Cardiac septum (tissue), 1 donor: Measurements from ENCODE around the gene AGR3. TPM values are rescaled to one million over a fixed set of nuclear protein-coding genes. Genes with fewer than 3 reads are reported as not detected.
"Not testable (repeated sequence)": the region's sequence is repeated elsewhere in the genome, so short reads cannot be mapped to it uniquely, and the experiment has no call there.

Experiments used
- DNase-seq: peaks from one replicate; pipeline ENCODE4 v3.0.0-alpha.2; 2020; ENCODE audit warnings: low spot score
- intact Hi-C: fragments of 100-400 bp; cut with DNase I; formaldehyde crosslinking; loops from one replicate; pipeline ENCODE4 v1.14.0; 2022
- total RNA-seq: library from RNA; stranded (reverse); fragmentation: NEBNext Ultra II Directional; extraction: Animal tissue kit (Norgen Biotek cat#: 25700); gene quantifications from one replicate; pipeline ENCODE4 v1.2.1, GENCODE V29; 2021
- donor health status: DM: no; HTN: no; CAD: no.

The AGR3 gene
- total RNA-seq, 1 donor from 2014 or later = not detected

GRCh38 chr7:16900209-16900768 is 18.5 kb upstream of the AGR3 start:
- intact Hi-C loops = no loop called here
- no peak for DNase-seq

GRCh38 chr7:16891874-16892643 is 10.3 kb upstream of the AGR3 start:
- DNase-seq = no peak
- intact Hi-C loops = no loop called here

GRCh38 chr7:16891338-16891737 is 9.6 kb upstream of the AGR3 start:
- no peak for DNase-seq
- intact Hi-C loops = no loop called here

GRCh38 chr7:16889851-16890415 is 8.2 kb upstream of the AGR3 start:
- DNase-seq = no peak

GRCh38 chr7:16889305-16889704 is 7.5 kb upstream of the AGR3 start:
- DNase-seq = no peak
- intact Hi-C loops = no loop called here

More at GRCh38 chr7:16889851-16890415, 8.2 kb upstream of the AGR3 start:
- intact Hi-C loops = no loop called here

- intact Hi-C loops = no loop called here
- DNase-seq = no peak
Measured at GRCh38 chr7:16883918-16884317, 2.1 kb upstream of the AGR3 start.

- intact Hi-C loops = no loop called here
- no peak for DNase-seq
Measured at GRCh38 chr7:16880554-16880953, 1.2 kb downstream of the AGR3 start.

- no peak for DNase-seq
- intact Hi-C loops = no loop called here
Measured at GRCh38 chr7:16879181-16879580, 2.6 kb downstream of the AGR3 start.

- intact Hi-C loops = no loop called here
- DNase-seq = no peak
Measured at GRCh38 chr7:16875861-16876260, 5.9 kb downstream of the AGR3 start.

- no peak for DNase-seq
- intact Hi-C loops = no loop called here
Measured at GRCh38 chr7:16874066-16874465, 7.7 kb downstream of the AGR3 start.

GRCh38 chr7:16867328-16867727 is 14.5 kb downstream of the AGR3 start:
- intact Hi-C loops = no loop called here
- DNase-seq = no peak

GRCh38 chr7:16853189-16853588 is 28.6 kb downstream of the AGR3 start:
- DNase-seq, intact Hi-C loops: not testable (repeated sequence)

- intact Hi-C loops = no loop called here
Measured at GRCh38 chr7:16851829-16852228, 30.0 kb downstream of the AGR3 start.

GRCh38 chr7:16850614-16851466 is 30.9 kb downstream of the AGR3 start:
- DNase-seq = no peak
- intact Hi-C loops = no loop called here

More at GRCh38 chr7:16851829-16852228, 30.0 kb downstream of the AGR3 start:
- no peak for DNase-seq

- no peak for DNase-seq
- intact Hi-C loops = no loop called here
Measured at GRCh38 chr7:16849296-16850148, 32.3 kb downstream of the AGR3 start.

GRCh38 chr7:16847381-16847860 is 34.4 kb downstream of the AGR3 start:
- intact Hi-C loops = no loop called here
- DNase-seq = no peak

GRCh38 chr7:16846601-16847165 is 35.1 kb downstream of the AGR3 start:
- no peak for DNase-seq
- intact Hi-C loops = no loop called here

GRCh38 chr7:16845746-16846145 is 36.0 kb downstream of the AGR3 start:
- intact Hi-C loops = no loop called here

GRCh38 chr7:16841681-16842080 is 40.1 kb downstream of the AGR3 start:
- no peak for DNase-seq
- intact Hi-C loops = no loop called here

More at GRCh38 chr7:16845746-16846145, 36.0 kb downstream of the AGR3 start:
- DNase-seq = no peak
